ENCODE results near the gene APOL2.
"Not testable (repeated sequence)": the region's sequence is repeated elsewhere in the genome, so short reads cannot be mapped to it uniquely, and the experiment has no call there.

The APOL2 gene

GRCh38 chr22:36220451-36220921, 18.8 kb downstream of the APOL2 start:
- peak; percentile 84 for DNase-seq

DNA sequence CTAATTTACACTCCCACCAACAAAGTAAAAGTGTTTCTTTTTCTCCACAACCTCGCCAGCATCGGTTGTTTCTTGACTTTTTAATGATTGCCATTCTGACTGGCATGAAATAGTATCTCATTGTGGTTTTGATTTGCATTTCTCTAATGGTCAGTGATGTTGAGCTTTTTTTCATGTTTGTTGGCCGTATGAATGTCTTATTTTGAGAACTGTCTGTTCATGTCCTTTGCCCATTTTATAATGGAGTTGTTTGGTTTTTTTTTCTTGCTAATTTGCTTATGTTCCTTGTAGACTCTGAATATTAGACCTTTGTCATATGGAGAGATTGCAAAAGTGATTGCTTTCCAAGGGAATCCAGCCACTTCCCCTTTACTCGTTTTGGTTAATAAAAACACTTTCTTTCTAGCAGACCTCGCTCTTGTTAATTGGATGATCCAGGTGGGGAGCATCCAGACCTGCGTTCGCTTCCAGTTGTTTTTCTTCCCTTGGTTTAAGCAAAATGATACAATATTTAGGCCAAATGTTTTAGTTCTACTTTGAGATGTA, 20.6 kb downstream of the APOL2 start:
- DNase-seq: no peak

DNA sequence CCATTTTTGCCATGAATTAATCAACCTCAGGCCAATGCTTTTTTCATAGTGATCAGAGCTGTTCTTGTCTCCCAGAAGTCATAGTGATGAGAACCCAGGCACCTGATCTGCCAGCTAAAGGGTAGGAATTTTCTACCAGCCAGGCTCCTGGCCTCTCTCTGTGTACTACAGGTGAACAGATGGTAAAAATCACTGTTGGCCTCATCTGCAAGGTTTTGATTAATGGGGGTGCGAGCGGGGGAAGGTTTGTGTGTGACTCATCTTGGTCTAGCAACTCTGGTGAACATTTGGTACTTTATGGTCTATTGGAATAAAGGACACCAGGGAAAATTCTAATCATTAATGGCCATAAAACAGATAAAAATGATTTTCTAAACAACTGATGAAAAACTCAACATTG, 23.3 kb downstream of the APOL2 start:
- no peak for DNase-seq

GRCh38 chr22:36213586-36213985, 25.7 kb downstream of the APOL2 start:
- no peak for DNase-seq

- DNase-seq: no peak
Measured at GRCh38 chr22:36212901-36213300, 26.4 kb downstream of the APOL2 start.

- peak; percentile 63 for DNase-seq
Measured at GRCh38 chr22:36211237-36211861, 28.0 kb downstream of the APOL2 start.

DNA sequence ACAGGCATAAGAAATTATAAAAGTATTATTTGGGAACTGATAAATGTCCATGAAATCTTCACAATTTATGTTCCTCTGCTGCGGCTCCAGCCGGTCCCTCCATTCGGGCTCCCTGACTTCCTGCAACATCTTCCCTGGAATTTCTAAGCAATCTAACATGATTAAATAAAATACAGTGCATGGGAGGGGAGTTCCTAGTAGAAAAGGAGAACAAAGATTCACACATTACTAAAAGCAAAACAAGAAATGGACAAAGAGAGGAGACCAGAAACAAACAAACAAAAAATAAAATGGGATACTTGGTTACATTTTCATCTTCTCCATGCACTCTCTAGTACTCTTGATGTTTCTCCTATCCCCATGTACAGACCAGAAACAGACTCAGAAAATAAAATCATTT, 29.1 kb downstream of the APOL2 start:
- no peak for DNase-seq

DNA sequence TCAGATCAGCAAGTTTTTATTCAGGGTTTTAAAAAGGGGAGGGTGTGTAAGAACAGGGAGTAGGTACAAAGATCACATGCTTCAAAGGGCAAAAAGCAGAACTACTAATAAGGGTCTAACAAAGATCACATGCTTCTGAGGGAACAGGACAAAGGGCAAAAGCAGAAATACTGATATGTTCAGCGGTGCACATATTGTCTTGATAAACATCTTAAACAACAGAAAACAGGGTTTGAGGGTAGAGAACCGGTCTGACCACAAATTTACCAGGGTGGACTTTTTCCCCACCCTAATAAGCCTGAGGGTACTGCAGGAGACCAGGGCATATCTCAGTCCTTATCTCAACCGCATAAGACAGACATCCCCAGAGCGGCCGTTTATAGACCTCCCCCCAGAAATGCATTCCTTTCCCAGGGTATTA, 29.8 kb downstream of the APOL2 start:
- not testable (repeated sequence) for DNase-seq

DNA sequence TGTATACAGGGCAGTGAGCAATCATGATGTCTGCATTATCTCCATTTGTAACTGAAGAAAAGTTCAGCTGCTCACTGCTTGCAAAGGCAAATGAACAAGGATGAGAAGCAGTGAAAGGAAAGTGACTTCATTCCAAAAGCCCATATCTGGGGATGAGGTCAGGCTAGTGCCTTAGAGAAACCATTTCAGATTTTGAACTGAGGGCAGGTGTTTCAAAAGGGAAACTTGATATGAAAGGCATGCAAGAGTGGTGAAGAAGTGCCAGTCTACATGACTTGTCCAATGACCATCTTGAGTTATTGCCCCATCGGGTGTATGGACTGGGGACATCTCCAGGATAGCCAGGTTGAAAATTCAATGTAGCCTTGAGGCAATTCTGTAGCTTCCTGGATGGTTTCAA, 30.4 kb downstream of the APOL2 start:
- no peak for DNase-seq

- no peak for DNase-seq
Measured at GRCh38 chr22:36208162-36208765, 31.1 kb downstream of the APOL2 start.

GRCh38 chr22:36206255-36206654, 33.1 kb downstream of the APOL2 start:
- DNase-seq: no peak

GRCh38 chr22:36205573-36205972, 33.8 kb downstream of the APOL2 start:
- not testable (repeated sequence) for DNase-seq

DNA sequence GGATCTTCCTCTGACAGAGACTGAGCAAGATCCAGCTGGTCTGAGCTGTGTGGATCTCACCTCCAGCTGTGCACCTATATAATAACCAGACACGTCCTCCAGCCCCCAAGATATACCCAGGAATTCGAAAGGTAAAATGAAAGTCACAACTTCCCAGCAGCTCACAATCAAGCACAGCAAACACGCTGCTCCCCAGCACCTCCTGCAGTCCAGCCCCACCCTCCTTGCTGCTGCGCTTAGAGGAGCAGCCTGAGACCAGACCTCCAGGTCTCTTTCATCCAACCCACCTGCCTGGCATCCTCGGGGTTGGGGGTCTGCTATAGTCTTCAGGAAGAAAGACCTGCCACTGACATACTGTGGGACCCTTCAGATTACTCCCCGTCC, 34.7 kb downstream of the APOL2 start:
- no peak for DNase-seq

DNA sequence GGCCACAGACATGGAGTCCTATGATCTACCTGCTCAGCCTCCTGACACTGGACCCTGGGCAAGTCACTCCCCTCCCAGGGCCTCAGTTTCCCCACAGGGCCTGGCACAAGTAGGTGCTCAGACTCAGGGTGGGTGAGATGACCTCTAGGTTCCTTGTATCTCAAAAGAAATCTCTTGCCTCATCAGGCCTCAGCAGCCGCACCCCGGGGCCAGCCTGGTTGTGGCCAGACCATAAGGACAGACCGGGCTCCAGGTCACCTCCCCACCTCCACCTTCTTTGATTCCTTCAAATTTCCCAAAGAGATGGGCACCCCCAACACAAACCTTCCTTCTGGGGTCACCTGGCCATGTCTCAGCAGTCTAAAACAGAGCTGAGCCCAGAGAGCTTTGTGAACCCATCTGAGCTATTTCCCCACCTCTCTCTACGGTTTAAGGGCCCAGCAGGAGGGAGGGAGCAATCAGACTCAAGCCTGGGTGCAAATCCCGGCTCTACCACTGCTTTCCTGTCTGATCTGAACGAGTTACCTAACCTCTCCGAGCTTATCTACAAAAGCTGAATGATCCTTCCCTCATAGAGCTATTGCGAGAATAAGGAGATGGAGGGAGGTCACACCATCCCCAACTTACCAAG, 35.2 kb downstream of the APOL2 start:
- no peak for DNase-seq

GRCh38 chr22:36203441-36203840, 35.9 kb downstream of the APOL2 start:
- DNase-seq: peak; percentile 16

DNA sequence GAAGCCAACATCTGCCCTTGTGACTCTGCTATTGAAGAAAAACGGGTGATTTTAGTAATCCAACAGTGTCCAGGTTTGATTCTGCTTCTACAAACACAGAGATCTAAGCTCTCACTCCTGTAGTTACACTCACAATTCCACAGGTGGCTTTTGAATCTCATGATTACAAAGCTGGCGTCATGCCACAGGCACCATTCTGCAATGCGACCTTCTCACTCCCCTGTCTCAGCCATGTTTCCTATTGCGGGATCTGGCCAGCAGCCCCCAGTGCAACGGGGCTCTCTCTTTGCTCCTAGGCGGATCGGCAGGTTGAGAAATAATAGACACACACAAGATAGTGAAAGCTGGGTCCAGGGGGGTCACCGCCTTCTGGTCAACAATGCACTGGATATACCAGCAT, 36.4 kb downstream of the APOL2 start:
- peak; percentile 61 for DNase-seq

- DNase-seq: peak; percentile 13
Measured at GRCh38 chr22:36201630-36202319, 37.6 kb downstream of the APOL2 start, which contains the start of gene APOL4. TSS of gene APOL4 (minus strand) at chr22:36201809. CDS start at chr22:36201734, 75 bp downstream.

DNA sequence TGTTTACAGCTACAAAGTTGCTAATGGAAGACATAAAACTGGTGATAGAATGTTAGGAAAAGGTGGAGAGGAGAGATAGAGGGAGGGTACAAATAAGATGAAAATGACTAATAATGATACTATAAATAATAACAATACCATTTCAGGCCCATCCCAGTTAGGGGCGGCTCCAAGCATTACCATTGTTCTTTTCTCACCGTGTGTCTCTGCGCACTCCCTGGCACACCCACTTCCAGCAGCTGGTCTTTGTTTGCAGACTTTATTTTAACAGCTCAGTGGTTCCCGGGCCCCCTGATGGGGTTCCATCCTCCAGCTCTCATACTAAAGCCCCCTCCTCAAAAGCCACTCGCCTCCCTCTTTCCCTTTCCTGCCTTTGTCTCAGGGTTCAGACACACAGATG, 38.3 kb downstream of the APOL2 start:
- not testable (repeated sequence) for DNase-seq

DNA sequence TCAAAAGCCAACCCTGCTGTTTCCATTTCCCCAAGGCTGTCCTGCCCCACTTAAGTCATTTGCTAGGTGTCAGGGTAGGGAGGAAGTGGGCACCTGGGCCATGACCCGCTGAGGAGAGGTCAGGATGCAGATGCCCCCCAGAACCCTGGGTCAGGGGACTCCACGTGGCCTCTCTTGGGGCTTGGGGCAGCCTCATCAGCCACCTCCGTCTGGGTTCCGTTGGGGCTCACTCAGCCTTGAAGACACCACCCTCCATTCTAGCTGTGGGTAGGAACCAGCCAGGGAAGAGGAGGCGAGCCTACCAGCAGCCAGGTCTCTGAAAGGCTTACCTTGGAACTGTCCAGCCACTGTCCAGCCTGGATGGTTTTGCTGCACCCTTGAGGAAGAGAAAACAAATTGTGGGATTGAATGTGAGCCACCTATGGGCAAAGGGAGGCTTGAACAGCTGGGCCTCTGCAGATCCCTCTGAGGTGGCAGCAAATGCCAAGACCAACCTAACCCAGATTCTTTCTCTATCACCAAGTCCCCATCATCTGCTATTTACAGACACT, 40.3 kb downstream of the APOL2 start:
- DNase-seq: no peak

DNA sequence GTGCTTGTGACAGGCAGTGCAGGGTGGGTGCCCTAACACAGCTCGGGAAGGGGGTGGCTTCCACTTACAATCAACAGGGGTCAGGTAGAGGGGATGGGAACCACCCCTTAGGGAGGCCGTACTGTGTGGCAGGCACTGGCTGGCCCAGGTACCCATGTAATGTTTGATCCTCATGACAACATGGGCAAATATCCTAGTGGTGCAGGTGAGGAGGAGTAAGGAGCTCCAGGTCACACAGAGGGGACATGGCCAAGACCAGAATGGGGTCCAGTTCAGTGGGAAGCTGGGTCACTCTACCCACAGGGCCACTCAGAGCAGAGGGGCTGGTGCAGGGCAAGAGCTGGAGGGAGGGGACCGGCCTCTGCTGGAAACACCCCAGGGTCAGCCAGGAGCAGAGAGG, 40.8 kb downstream of the APOL2 start:
- no peak for DNase-seq

GRCh38 chr22:36197514-36198146, 41.7 kb downstream of the APOL2 start:
- peak; percentile 40 for DNase-seq

DNA sequence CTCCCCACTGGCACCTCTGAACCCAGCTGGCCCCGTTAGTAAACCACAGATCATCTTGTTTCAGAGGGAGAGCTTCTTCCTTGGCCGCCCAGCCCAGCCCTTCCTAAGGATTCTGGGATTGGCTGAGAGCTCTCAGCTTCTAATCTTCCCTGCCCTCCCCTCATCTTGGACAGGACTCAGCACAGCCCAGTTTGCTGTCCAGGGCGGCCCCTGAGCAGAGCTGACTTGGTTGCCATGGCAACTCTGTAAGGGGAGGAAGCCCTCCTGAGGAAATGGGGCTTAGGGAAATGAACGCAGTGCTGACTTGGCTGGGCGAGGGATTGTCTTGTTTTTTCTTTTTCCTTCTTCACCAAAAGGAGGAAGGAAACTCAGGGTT, 42.3 kb downstream of the APOL2 start:
- peak; percentile 60 for DNase-seq

Measured in NCI-H146 (cell line).